Measurements from ENCODE around the gene PBRM1.
"Not testable (repeated sequence)": the region's sequence is repeated elsewhere in the genome, so short reads cannot be mapped to it uniquely, and the experiment has no call there.

PBRM1 gene

GRCh38 chr3:52685709-52686691 is at the start of gene PBRM1, which contains the start of gene GNL3:
PBRM1 (minus strand) TSS chr3:52685913.
GNL3 (plus strand) TSS chr3:52686032; CDS start chr3:52686093, 61 bp downstream.
- DNase-seq (ENCODE audit: low read depth in 2 of 2) = peak; percentile 89 to 91

- DNase-seq (ENCODE audit: low read depth in 2 of 2) = no peak
Observed at GRCh38 chr3:52733256-52733891, 47.7 kb upstream of the PBRM1 start.

- no peak for DNase-seq (ENCODE audit: low read depth in 2 of 2)
Observed at GRCh38 chr3:52731590-52731989, 45.9 kb upstream of the PBRM1 start.

GRCh38 chr3:52730681-52731080 is 45.0 kb upstream of the PBRM1 start:
- DNase-seq (ENCODE audit: low read depth in 2 of 2) = no peak

GRCh38 chr3:52728753-52729152 is 43.0 kb upstream of the PBRM1 start:
- not testable (repeated sequence) for DNase-seq (ENCODE audit: low read depth in 2 of 2)

GRCh38 chr3:52724511-52724910 is 38.8 kb upstream of the PBRM1 start:
- no peak for DNase-seq (ENCODE audit: low read depth in 2 of 2)

- DNase-seq (ENCODE audit: low read depth in 2 of 2) = no peak
Observed at GRCh38 chr3:52723935-52724334, 38.2 kb upstream of the PBRM1 start.

- DNase-seq (ENCODE audit: low read depth in 2 of 2) = no peak
Observed at GRCh38 chr3:52722491-52722890, 36.8 kb upstream of the PBRM1 start.

- no peak for DNase-seq (ENCODE audit: low read depth in 2 of 2)
Observed at GRCh38 chr3:52721730-52722008, 36.0 kb upstream of the PBRM1 start.

- peak in 1 of 2 experiments; percentile 7 for DNase-seq (ENCODE audit: low read depth in 2 of 2)
Observed at GRCh38 chr3:52721002-52721729, 35.5 kb upstream of the PBRM1 start.

- no peak for DNase-seq (ENCODE audit: low read depth in 2 of 2)
Observed at GRCh38 chr3:52719618-52720017, 33.9 kb upstream of the PBRM1 start.

- no peak for DNase-seq (ENCODE audit: low read depth in 2 of 2)
Observed at GRCh38 chr3:52715714-52716305, 30.1 kb upstream of the PBRM1 start.

- no peak for DNase-seq (ENCODE audit: low read depth in 2 of 2)
Observed at GRCh38 chr3:52714335-52715302, 28.9 kb upstream of the PBRM1 start.

- DNase-seq (ENCODE audit: low read depth in 2 of 2) = no peak
Observed at GRCh38 chr3:52712291-52713212, 26.8 kb upstream of the PBRM1 start.

GRCh38 chr3:52710512-52710911 is 24.8 kb upstream of the PBRM1 start:
- DNase-seq (ENCODE audit: low read depth in 2 of 2) = no peak

- DNase-seq (ENCODE audit: low read depth in 2 of 2) = no peak
Observed at GRCh38 chr3:52707585-52707984, 21.9 kb upstream of the PBRM1 start.

- peak; percentile 54 to 57 for DNase-seq (ENCODE audit: low read depth in 2 of 2)
Observed at GRCh38 chr3:52705688-52706686, 20.3 kb upstream of the PBRM1 start, which contains the start of the genes GLT8D1 and SPCS1. GLT8D1 (minus strand) TSS chr3:52705791; CDS start chr3:52700460, 5,331 bp downstream. SPCS1 (plus strand) TSS chr3:52706106; CDS start chr3:52706247, 141 bp downstream.

- DNase-seq (ENCODE audit: low read depth in 2 of 2) = no peak
Observed at GRCh38 chr3:52705438-52705687, 19.6 kb upstream of the PBRM1 start.

Data from fibroblast of skin of left quadriceps (primary cell).